OCI-LY7 (cell line): ENCODE results near the gene ABL2. TPM values are rescaled to one million over a fixed set of nuclear protein-coding genes. Genes with fewer than 3 reads are reported as not detected.
"Not testable (repeated sequence)": the region's sequence is repeated elsewhere in the genome, so short reads cannot be mapped to it uniquely, and the experiment has no call there.

Experiments used
- Bru-seq: library from RNA; stranded (reverse); fragments of 400-500 nt; gene quantifications from one replicate; lab custom pipeline; 2021; lab: Mats Ljungman, UMichigan
- BruChase-seq, 2 experiments: library from RNA; stranded (reverse); fragments of 400-500 nt; gene quantifications; one replicate each; lab custom pipeline; 2021; lab: Mats Ljungman, UMichigan
- BruUV-seq: library from RNA; stranded (reverse); fragments of 400-500 nt; replicated peaks from 2 replicates; lab custom pipeline; 2021; lab: Mats Ljungman, UMichigan
- CTCF ChIA-PET: fragments of 300-600 bp; sonication (Branson Sonifier 250); formaldehyde crosslinking; loops from one replicate; lab custom pipeline; 2022; ENCODE audit warnings: antibody characterized with exemption; ENCODE audit not compliant: unreplicated experiment; lab: Charles Lee
- POLR2A ChIA-PET: fragments of 300-600 bp; sonication (Branson Sonifier 250); formaldehyde crosslinking; loops from one replicate; lab custom pipeline; 2022; ENCODE audit warnings: antibody characterized with exemption; lab: Charles Lee
- DNase-seq: peaks from one replicate; pipeline ENCODE4 v3.0.0-alpha.2; 2015; ENCODE audit warnings: low spot score
- H2AFZ ChIP-seq: fragments of 200-600 bp; sonication (generic), shearing (Covaris generic); 2 replicates; pipeline ENCODE4 v1.6.1; 2014; ENCODE audit warnings: mild to moderate bottlenecking, antibody characterized with exemption, low read length, moderate library complexity
- H3K27ac ChIP-seq: fragments of 200-600 bp; sonication (generic); 2 replicates; pipeline ENCODE4 v1.5.1; 2014; ENCODE audit warnings: mixed run types, low read depth, mild to moderate bottlenecking, moderate library complexity, low read length, inconsistent platforms; ENCODE audit not compliant: poor library complexity, severe bottlenecking
- H3K36me3 ChIP-seq: fragments of 200-600 bp; sonication (generic); 2 replicates; pipeline ENCODE4 v1.6.1; 2014; ENCODE audit warnings: mild to moderate bottlenecking, antibody characterized with exemption, low read length, moderate library complexity, mixed read lengths; ENCODE audit not compliant: insufficient read depth
- H3K4me1 ChIP-seq: fragments of 200-600 bp; sonication (generic); 2 replicates; pipeline ENCODE4 v1.5.1; 2014; ENCODE audit warnings: mild to moderate bottlenecking, low read length; ENCODE audit not compliant: insufficient read depth, poor library complexity, severe bottlenecking
- H3K4me2 ChIP-seq: fragments of 200-600 bp; sonication (generic); 2 replicates; pipeline ENCODE4 v1.6.1; 2014; ENCODE audit warnings: mild to moderate bottlenecking, low read length
- H3K4me3 ChIP-seq: fragments of 200-600 bp; sonication (generic); 2 replicates; pipeline ENCODE4 v1.5.1; 2014; ENCODE audit warnings: mild to moderate bottlenecking, low read depth, low read length; ENCODE audit not compliant: poor library complexity, severe bottlenecking
- H3K79me2 ChIP-seq: fragments of 200-600 bp; sonication (generic); 2 replicates; pipeline ENCODE4 v1.6.1; 2016; ENCODE audit warnings: low read depth, mild to moderate bottlenecking, low read length, moderate library complexity, mixed read lengths; ENCODE audit not compliant: insufficient read depth
- H3K9me2 ChIP-seq: fragments of 200-600 bp; sonication (generic); 2 replicates; pipeline ENCODE4 v1.6.1; 2016; ENCODE audit warnings: mild to moderate bottlenecking, low read length, mixed read lengths; ENCODE audit not compliant: insufficient read depth
- H3K9me3 ChIP-seq: fragments of 200-600 bp; sonication (generic); 2 replicates; pipeline ENCODE4 v1.6.1; 2014; ENCODE audit warnings: mild to moderate bottlenecking, mixed run types, low read length, mixed read lengths
- H4K20me1 ChIP-seq: fragments of 200-600 bp; sonication (generic); 2 replicates; pipeline ENCODE4 v1.6.1; 2014; ENCODE audit warnings: mild to moderate bottlenecking, antibody characterized with exemption, low read length, moderate library complexity, mixed read lengths; ENCODE audit not compliant: insufficient read depth
- CTCF ChIP-seq: fragments of 200-600 bp; sonication (generic); conservative IDR thresholded peaks from 2 replicates; pipeline ENCODE4 v1.5.1; 2014; ENCODE audit warnings: mild to moderate bottlenecking, antibody characterized with exemption, low read length, moderate library complexity, mixed read lengths
- EZH2phosphoT487 ChIP-seq: fragments of 200-600 bp; sonication (generic); IDR thresholded peaks from 2 replicates; pipeline ENCODE4 v1.6.1; 2018; ENCODE audit warnings: low read depth, borderline replicate concordance, mild to moderate bottlenecking, mixed run types, antibody characterized with exemption, low read length, moderate library complexity, mixed read lengths
- intact Hi-C: fragments of 100-400 bp; cut with micrococcal nuclease; formaldehyde crosslinking; loops from one replicate; pipeline ENCODE4 v1.10.0; 2022; ENCODE audit not compliant: unreplicated experiment
- long read RNA-seq: library from polyadenylated mRNA; stranded (forward); transcript quantifications from one replicate; pipeline ENCODE4 v2.0.0, GENCODE V29; 2022
- total RNA-seq, 2 experiments: library from RNA; depleted of rRNA in 1 of 2; stranded (reverse); fragments of >200 nt in 1 of 2; shearing (Covaris generic) in 1 of 2; gene quantifications; 2 replicates each; pipeline ENCODE4 v1.2.3, GENCODE V29; 2014 to 2022

ABL2 gene
- total RNA-seq (2014; rRNA removed; shearing (Covaris generic)): 7.3 and 7.9 TPM in 2 replicates
- total RNA-seq (2022): 14.2 and 14.9 TPM in 2 replicates
- Bru-seq, nascent RNA: percentile 73 among the genes with signal in this experiment
- BruChase-seq, experiment 1, labeled RNA remaining after a 6-hour chase: percentile 71 among the genes with signal in this experiment
- percentile 74 among the genes with signal in this experiment for BruChase-seq, experiment 2, labeled RNA remaining after a 2-hour chase
- long read RNA-seq, partial matches to known transcripts: 0 of 4 reads
- long read RNA-seq, other reads (novel, unspliced or antisense): 2 of 4 reads

GRCh38 chr1:179229214-179230140, at the start of gene ABL2:
ABL2 (minus strand) TSS chr1:179229677; CDS start chr1:179229397, 280 bp downstream.
- no peaks in the 10 kb centered on the region for H3K9me3 ChIP-seq
- H4K20me1 ChIP-seq: no peaks in the 10 kb centered on the region
- peaks cover 20% of the 10 kb centered on the region for H3K4me1 ChIP-seq
- POLR2A ChIA-PET: interaction anchor here (0.6 to 1.0 kb wide), 4 partner anchors 17 to 683 kb away, joined by 3 read pairs; no protein-coding TSS in a partner anchor
- peak within 1 kb of the TSS; percentile 93 for H3K4me3 ChIP-seq
- no peaks in the 10 kb centered on the region for H3K9me2 ChIP-seq
- H3K36me3 ChIP-seq: peaks cover 9% of the 10 kb centered on the region
- CTCF ChIA-PET: no interaction called here
- BruUV-seq: no TSS peak
- H2AFZ ChIP-seq: peak within 1 kb of the TSS; percentile 99
- peaks cover 36% of the 10 kb centered on the region for H3K79me2 ChIP-seq
- intact Hi-C loops: loop anchor here (5.0 kb wide), 1 partner anchor 63 kb away; the partner anchor contains the start of gene SOAT1
- DNase-seq: peak; percentile 65
- TF ChIP-seq CTCF: no peak
- no peak for TF ChIP-seq EZH2phosphoT487
- H3K27ac ChIP-seq: peak within 1 kb of the TSS; percentile 59
- H3K4me2 ChIP-seq: peak within 1 kb of the TSS; percentile 93

- TF ChIP-seq EZH2phosphoT487 (no peak), CTCF (no peak)
- POLR2A ChIA-PET: interaction anchor here (0.6 to 0.7 kb wide), 5 partner anchors 19 to 471 kb away, joined by 3 to 6 read pairs (median 3); no protein-coding TSS in a partner anchor
- Histone ChIP-seq H3K9me3 (peaks cover 9% of the 10 kb centered on the region; the same call in 1 of the 2 replicates), H3K27ac (no peak overlapping the region), H3K9me2 (no peaks in the 10 kb centered on the region), H2AFZ (no peak overlapping the region), H4K20me1 (no peaks in the 10 kb centered on the region), H3K4me3 (no peak overlapping the region), H3K79me2 (no peaks in the 10 kb centered on the region), H3K36me3 (no peaks in the 10 kb centered on the region), H3K4me2 (no peak overlapping the region), H3K4me1 (no peaks in the 10 kb centered on the region)
- intact Hi-C loops: no loop called here
- no peak for DNase-seq
- BruUV-seq: no TSS peak
- CTCF ChIA-PET: no interaction called here
Observed at GRCh38 chr1:179278920-179279319, 49.4 kb upstream of the ABL2 start.

GRCh38 chr1:179274424-179274823, 44.9 kb upstream of the ABL2 start:
- DNase-seq, BruUV-seq, H3K9me3 ChIP-seq, POLR2A ChIA-PET, H3K4me1 ChIP-seq, H3K79me2 ChIP-seq, H2AFZ ChIP-seq, H3K27ac ChIP-seq, H3K4me2 ChIP-seq, H3K4me3 ChIP-seq, CTCF ChIA-PET, H3K9me2 ChIP-seq, H3K36me3 ChIP-seq, H4K20me1 ChIP-seq, intact Hi-C loops: not testable (repeated sequence)
